ENCODE measurements around the gene IRF2BP2.

IRF2BP2 gene

GRCh38 chr1:234554698-234555311 lies 55.2 kb downstream of the IRF2BP2 start:
- DNase-seq, result no peak

Measured in NCI-H748 treated with DMSO at 0.1 percent for 48 hours (cell line).